Stimulated activated CD4-positive, alpha-beta T cell treated with anti-CD3 and anti-CD28 coated beads, TNF-alpha, amount 100 ng/mL, for 24 hours (primary cell): ENCODE data around the gene ZNHIT3.
A peak's percentile ranks its signal among the peaks of the same experiment; 100 is the strongest.
"Not testable (repeated sequence)": the region's sequence is repeated elsewhere in the genome, so short reads cannot be mapped to it uniquely, and the experiment has no call there.

ENCODE experiments used
- DNase-seq, 3 experiments: peaks; one replicate each; pipeline ENCODE4 v3.0.0-alpha.2; 2020; ENCODE audit warnings: low read depth in 3 of 3

Gene ZNHIT3

GRCh38 chr17:36486204-36487194, at the start of gene ZNHIT3:
TSS of gene ZNHIT3 (plus strand) at chr17:36486681. CDS start at chr17:36486700, 19 bp downstream.
- DNase-seq: peak; percentile 82 to 88 (median 87)

- DNase-seq: not testable (repeated sequence)
These were observed 44.7 kb upstream of the ZNHIT3 start for GRCh38 chr17:36441792-36442191.

GRCh38 chr17:36443777-36444176, 42.7 kb upstream of the ZNHIT3 start:
- no peak for DNase-seq

- DNase-seq: not testable (repeated sequence)
These were observed 36.5 kb upstream of the ZNHIT3 start for GRCh38 chr17:36449997-36450396.

GRCh38 chr17:36452888-36453287, 33.6 kb upstream of the ZNHIT3 start:
- DNase-seq: not testable (repeated sequence)

- not testable (repeated sequence) for DNase-seq
These were observed 28.8 kb upstream of the ZNHIT3 start for GRCh38 chr17:36457701-36458100.

GRCh38 chr17:36459045-36459444, 27.4 kb upstream of the ZNHIT3 start:
- no peak for DNase-seq

GRCh38 chr17:36459601-36460000, 26.9 kb upstream of the ZNHIT3 start:
- DNase-seq: no peak

GRCh38 chr17:36460265-36460937, 26.1 kb upstream of the ZNHIT3 start:
- DNase-seq: no peak

GRCh38 chr17:36461330-36462110, 25.0 kb upstream of the ZNHIT3 start:
- DNase-seq: no peak

GRCh38 chr17:36463916-36464764, 22.3 kb upstream of the ZNHIT3 start:
- DNase-seq: peak in 2 of 3 experiments; percentile 18 to 64

GRCh38 chr17:36464765-36465088, 21.8 kb upstream of the ZNHIT3 start:
- DNase-seq: no peak

- DNase-seq: no peak
These were observed 17.4 kb upstream of the ZNHIT3 start for GRCh38 chr17:36468903-36469635.

- no peak for DNase-seq
These were observed 16.7 kb upstream of the ZNHIT3 start for GRCh38 chr17:36469733-36470132.

GRCh38 chr17:36470499-36470898, 16.0 kb upstream of the ZNHIT3 start:
- no peak for DNase-seq

- no peak for DNase-seq
These were observed 11.9 kb upstream of the ZNHIT3 start for GRCh38 chr17:36474571-36474970.

- DNase-seq: no peak
These were observed 11.0 kb upstream of the ZNHIT3 start for GRCh38 chr17:36475346-36475970.

- DNase-seq: no peak
These were observed 4.7 kb upstream of the ZNHIT3 start for GRCh38 chr17:36481829-36482228.

- peak; percentile 63 to 82 (median 77) for DNase-seq
These were observed 3.6 kb upstream of the ZNHIT3 start for GRCh38 chr17:36482611-36483504.
